Subcutaneous abdominal adipose tissue (tissue), 5 donors: ENCODE results near the gene RIN3.

Experiments
- H3K27ac ChIP-seq: one replicate; pipeline ENCODE4 v1.7.0; 2013; ENCODE audit warnings: low read depth, mild to moderate bottlenecking, inconsistent platforms, low read length, moderate library complexity
- H3K27me3 ChIP-seq, 5 donors: one replicate each; pipeline ENCODE4 v1.7.0; 2013; ENCODE audit warnings: low read length in 5 of 5, inconsistent platforms in 1 of 5; ENCODE audit not compliant: control insufficient read depth in 5 of 5, insufficient read depth in 4 of 5
- H3K36me3 ChIP-seq, 5 donors: one replicate each; pipeline ENCODE4 v1.7.0; 2013; ENCODE audit warnings: low read length in 5 of 5; ENCODE audit not compliant: control insufficient read depth in 5 of 5, insufficient read depth in 5 of 5
- H3K4me1 ChIP-seq, 5 donors: one replicate each; pipeline ENCODE4 v1.7.0; 2013; ENCODE audit warnings: low read length in 5 of 5, mild to moderate bottlenecking in 3 of 5, moderate library complexity in 1 of 5; ENCODE audit not compliant: control insufficient read depth in 5 of 5, insufficient read depth in 5 of 5
- H3K4me3 ChIP-seq, 5 donors: one replicate each; pipeline ENCODE4 v1.7.0; 2013; ENCODE audit warnings: low read length in 5 of 5, low read depth in 1 of 5
- H3K9ac ChIP-seq, 5 donors: one replicate each; pipeline ENCODE4 v1.7.0; 2013; ENCODE audit warnings: low read length in 5 of 5, mild to moderate bottlenecking in 4 of 5, moderate library complexity in 3 of 5
- H3K9me3 ChIP-seq, 5 donors: one replicate each; pipeline ENCODE4 v1.7.0; 2013; ENCODE audit warnings: low read length in 5 of 5; ENCODE audit not compliant: control insufficient read depth in 5 of 5
- donor health status: healthy.
- donor health status: healthy.
- donor health status: healthy.
- donor health status: healthy.
- donor health status: healthy.

Gene RIN3

DNA sequence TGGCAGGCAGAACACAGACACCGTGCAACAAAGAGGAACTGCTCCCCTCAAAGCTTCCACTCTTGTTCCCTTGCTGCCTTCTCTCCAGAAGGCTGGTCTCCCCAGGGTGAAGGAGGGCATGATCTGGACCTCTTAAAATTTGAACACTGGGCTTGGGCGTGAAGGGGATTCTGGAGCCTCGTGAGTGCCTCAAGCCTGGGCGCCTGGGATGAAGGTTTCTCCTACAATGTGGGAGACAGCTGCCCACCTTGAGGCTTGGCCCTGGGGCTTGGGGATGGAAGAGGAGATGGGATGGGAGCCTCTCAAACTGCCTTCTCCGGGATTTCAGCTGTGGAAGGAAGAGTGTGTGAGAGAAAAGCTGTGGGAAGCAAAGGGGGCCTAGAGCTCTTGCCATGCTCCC, 7.8 kb upstream of the RIN3 start:
- Histone ChIP-seq H3K9ac (no peak overlapping the region), H3K27ac (no peak overlapping the region), H3K4me3 (no peak overlapping the region), H3K4me1 (peaks cover 3 to 17% (median 13%) of the 10 kb centered on the region in 5 donors), H3K36me3 (no peaks in the 10 kb centered on the region), H3K27me3 (no peaks in the 10 kb centered on the region), H3K9me3 (no peaks in the 10 kb centered on the region)

DNA sequence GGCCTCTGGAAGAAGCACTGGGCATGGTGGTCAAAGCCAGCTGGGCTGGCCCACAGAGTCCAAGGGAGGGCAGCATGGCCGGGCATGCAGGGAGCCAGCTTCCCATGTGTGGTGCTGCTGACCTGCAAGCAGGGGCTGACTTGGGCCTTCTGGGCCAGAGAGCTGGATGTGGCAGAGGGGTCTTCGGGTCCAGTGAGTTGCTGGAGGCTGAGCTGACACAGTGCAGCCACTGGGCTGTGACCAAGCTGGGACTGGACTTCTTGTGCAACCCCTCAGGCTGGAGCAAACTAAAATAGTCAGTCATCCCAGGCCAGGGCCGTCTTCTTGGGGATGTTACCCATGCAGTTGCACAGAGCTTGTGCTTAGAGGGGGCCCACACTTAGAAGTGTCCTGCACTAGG, 7.3 kb upstream of the RIN3 start:
- peaks cover 3 to 18% (median 17%) of the 10 kb centered on the region in 5 donors for H3K4me1 ChIP-seq
- H3K27ac ChIP-seq, result no peak overlapping the region
- H3K36me3 ChIP-seq, result no peaks in the 10 kb centered on the region
- H3K9me3 ChIP-seq, result no peaks in the 10 kb centered on the region
- no peaks in the 10 kb centered on the region for H3K27me3 ChIP-seq
- H3K9ac ChIP-seq, result no peak overlapping the region
- no peak overlapping the region for H3K4me3 ChIP-seq

DNA sequence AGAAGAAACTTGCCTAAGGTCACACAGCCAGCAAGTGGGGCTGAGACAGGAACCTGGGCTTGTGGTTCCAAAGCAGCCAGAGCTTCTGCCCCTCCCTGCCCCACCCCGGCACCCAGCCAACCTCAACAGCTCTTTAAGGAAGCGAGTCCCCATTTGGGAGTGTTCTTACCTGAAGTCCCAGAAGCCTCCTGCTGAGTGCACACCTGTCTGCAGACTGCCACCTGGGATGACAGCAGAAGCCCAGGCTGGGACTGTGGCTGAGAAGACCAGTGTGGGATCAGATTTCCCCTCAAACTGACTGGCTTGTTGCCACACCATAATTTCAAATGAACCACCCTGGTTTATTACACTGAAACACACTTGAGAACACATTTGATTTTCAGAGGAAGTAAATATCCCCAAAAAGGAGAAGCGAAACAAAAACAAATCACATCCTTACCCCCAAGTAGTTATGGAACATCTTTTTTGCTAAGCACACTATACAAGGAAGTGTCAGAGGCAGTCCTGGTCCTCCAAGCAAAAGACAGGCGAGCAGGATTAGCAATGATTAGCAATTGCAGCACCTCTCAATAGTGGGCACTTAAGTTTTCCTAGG, 6.3 kb upstream of the RIN3 start:
- Histone ChIP-seq H3K4me3 (no peak overlapping the region), H3K9me3 (no peaks in the 10 kb centered on the region), H3K27ac (no peak overlapping the region), H3K9ac (no peak overlapping the region), H3K36me3 (no peaks in the 10 kb centered on the region), H3K4me1 (peaks cover 3 to 26% (median 17%) of the 10 kb centered on the region in 5 donors), H3K27me3 (no peaks in the 10 kb centered on the region)

DNA sequence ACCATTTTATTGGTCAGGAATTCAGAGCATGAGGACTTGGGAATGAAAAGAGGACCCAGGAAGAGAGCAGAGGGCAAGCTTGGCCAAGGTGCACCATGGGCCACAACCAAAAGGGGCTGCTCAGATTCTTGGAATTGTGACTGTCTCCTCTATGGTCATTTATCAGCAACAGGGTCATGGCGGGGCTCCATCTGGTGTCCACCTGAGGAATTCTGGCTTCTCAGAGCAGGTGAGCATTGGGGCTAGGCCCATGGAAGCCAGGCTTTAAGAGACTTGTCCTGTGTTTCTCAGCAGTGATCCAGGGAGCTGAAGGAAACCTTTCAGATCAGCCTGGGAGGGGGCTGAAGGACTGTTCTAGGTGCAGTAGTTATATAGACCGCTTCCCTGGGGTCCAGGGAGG, 2.6 kb upstream of the RIN3 start:
- H3K27ac ChIP-seq, result peak overlapping the region; percentile 47
- no peak overlapping the region for H3K4me3 ChIP-seq
- no peaks in the 10 kb centered on the region for H3K9me3 ChIP-seq
- H3K4me1 ChIP-seq, result peaks cover 0 to 52% (median 38%) of the 10 kb centered on the region in 5 donors
- no peak overlapping the region for H3K9ac ChIP-seq
- no peaks in the 10 kb centered on the region for H3K36me3 ChIP-seq
- H3K27me3 ChIP-seq, result peaks cover 0 to 11% (median 2%) of the 10 kb centered on the region in 5 donors

DNA sequence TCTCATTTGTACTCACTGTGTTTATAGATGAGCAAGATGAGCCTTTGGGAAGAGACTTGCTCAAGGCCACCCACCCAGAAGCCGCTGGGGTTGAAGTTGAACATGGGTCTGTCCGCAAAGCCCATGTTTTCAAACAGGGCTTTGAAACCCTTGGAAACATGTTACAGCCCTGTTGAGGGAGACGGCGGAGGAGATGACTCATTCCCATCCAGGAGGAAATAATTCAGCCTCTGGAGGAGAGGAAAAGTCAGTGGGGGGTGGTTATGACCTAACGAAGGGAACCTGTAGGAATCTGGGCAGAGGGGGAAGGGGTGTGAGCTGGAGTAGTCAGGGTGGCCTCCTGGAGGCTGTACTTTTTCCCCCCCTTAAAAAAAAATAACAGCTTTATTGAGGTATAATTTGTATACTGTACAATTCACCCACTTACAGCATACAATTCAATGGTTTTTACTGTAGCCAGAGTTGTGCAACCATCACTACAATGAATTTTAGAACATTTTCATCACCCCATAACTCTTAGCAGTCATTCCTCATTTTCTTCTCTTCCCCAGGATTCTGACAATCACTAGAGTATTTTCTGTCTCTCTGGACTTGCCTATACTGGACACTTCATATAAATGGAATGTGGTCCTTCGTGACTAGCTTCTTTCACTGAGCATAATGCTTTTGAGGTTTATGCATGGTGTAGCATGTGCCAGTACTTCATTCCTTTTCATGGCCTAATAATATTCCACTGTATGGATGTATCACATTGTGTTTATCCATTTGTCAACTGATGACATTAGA, 1.9 kb upstream of the RIN3 start:
- Histone ChIP-seq H3K27ac (peak overlapping the region; percentile 47), H3K9ac (no peak overlapping the region), H3K27me3 (peaks cover 0 to 11% (median 2%) of the 10 kb centered on the region in 5 donors), H3K9me3 (no peaks in the 10 kb centered on the region), H3K4me3 (no peak overlapping the region), H3K4me1 (peaks cover 0 to 58% (median 40%) of the 10 kb centered on the region in 5 donors), H3K36me3 (no peaks in the 10 kb centered on the region)

DNA sequence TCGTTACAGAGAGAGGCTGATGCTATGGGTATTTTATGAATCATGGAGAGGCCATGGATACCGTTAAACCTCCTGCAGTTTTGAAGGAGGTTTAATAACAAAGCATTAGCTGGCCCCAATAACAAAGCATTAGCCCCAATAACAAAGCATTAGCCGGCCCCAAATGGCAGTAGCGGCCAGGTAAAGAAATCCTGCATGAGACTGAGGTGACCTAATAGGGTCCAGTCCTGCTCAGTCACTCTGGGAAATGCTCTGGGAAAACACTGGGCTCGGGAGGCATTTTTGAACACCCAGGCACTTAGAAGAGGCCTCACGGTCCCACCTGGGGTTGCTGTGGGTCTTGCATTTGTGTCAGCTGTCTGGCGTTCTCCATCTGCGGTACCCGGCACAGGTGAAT, 776 bp upstream of the RIN3 start:
- H3K27me3 ChIP-seq, result peaks cover 0 to 14% (median 2%) of the 10 kb centered on the region in 5 donors
- H3K4me3 ChIP-seq, result peak overlapping the region; percentile 64 to 87 (median 80)
- peak overlapping the region; percentile 62 for H3K27ac ChIP-seq
- peaks cover 0 to 52% (median 36%) of the 10 kb centered on the region in 5 donors for H3K4me1 ChIP-seq
- peak overlapping the region in 4 of 5 donors; percentile 26 to 79 (median 66) for H3K9ac ChIP-seq
- H3K9me3 ChIP-seq, result no peaks in the 10 kb centered on the region
- no peaks in the 10 kb centered on the region for H3K36me3 ChIP-seq

DNA sequence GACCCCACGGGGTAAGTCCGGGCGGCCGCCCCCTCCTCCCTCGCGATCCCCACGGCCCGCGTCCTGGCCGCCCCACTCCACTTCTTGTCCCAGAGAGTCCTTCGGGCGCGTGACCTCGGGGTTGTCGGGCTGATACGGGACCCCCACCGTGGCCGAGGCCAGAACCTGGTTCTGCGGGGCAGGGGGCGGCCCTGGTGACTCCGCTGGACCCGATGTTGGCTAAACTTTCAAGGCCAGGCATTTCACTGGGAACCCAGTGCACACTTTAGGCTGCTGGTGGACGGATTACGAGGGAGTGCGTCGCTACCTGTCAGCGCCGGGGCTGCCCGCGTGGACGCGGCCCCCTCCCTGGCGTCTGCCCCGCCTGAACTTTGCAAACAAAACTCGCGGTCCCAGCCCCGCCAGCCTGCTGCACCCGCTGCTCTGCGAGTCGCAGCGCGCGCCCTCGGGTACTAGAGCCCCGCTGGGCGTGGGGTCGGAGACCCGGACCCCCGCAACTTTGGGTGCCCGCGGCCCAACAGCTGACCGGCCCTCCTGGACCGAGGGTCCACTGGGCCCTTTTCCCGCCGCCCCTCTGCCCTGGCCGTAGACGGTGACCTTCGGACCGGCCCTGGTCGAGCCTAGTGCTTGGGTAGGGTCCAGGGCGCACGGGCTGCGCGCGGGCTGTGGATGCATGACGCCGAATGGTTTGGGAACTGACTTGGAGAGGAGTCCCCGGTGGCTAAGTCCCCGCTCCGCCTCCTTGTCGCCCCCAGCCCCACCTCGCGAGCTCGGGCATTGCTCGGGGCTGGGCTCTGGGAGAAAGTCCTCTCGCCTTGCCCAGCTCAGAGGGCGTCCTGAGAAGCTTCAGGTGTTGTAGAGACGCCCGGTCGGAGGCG, 624 bp downstream of the RIN3 start:
- Histone ChIP-seq H3K27me3 (peaks cover 0 to 14% (median 2%) of the 10 kb centered on the region in 5 donors), H3K4me1 (peaks cover 0 to 56% (median 36%) of the 10 kb centered on the region in 5 donors), H3K27ac (peak overlapping the region; percentile 69)

DNA sequence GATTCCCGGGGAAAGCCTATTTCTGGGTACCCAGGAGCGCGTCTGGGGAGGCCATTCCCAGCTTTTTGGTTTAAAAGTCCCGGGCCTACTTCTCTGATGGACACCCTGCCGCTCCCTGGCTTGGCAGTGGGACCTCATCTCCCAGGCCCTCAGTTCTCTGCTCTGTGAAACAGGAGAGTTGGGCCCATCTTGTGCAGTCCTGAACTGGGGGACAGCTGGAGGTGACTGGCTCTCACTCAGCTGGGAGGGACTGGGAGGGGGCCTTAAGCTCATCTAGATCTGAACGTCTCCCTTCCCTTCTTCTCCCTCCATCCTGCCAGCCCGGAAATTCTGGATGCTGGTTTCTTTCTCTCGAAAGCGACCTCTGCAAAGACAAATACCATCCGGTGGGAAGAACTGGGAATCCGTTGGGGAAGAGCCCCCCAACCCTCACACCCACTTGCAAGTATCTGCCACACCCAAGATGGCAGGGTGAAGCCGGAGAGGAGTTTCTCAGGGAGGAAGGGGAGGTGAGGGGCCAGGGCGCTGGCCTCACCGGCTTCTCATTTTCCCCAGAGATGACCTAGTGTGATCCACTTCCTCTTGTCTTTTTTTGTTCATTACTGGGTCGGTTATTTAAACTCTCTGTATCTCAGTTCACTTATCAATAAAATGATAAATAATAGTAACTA, 1.4 kb downstream of the RIN3 start:
- H3K9ac ChIP-seq, result peak overlapping the region in 4 of 5 donors; percentile 16 to 90 (median 78)
- H3K4me1 ChIP-seq, result peaks cover 0 to 56% (median 36%) of the 10 kb centered on the region in 5 donors
- no peaks in the 10 kb centered on the region for H3K36me3 ChIP-seq
- H3K4me3 ChIP-seq, result peak overlapping the region; percentile 62 to 87 (median 80)
- H3K27me3 ChIP-seq, result peaks cover 0 to 14% (median 2%) of the 10 kb centered on the region in 5 donors
- H3K9me3 ChIP-seq, result no peaks in the 10 kb centered on the region
- peak overlapping the region; percentile 69 for H3K27ac ChIP-seq

More for the DNA sequence above, 624 bp downstream of the RIN3 start:
- Histone ChIP-seq H3K9me3 (no peaks in the 10 kb centered on the region), H3K4me3 (peak overlapping the region; percentile 62 to 87 (median 80)), H3K9ac (peak overlapping the region; percentile 26 to 90 (median 76)), H3K36me3 (no peaks in the 10 kb centered on the region)

DNA sequence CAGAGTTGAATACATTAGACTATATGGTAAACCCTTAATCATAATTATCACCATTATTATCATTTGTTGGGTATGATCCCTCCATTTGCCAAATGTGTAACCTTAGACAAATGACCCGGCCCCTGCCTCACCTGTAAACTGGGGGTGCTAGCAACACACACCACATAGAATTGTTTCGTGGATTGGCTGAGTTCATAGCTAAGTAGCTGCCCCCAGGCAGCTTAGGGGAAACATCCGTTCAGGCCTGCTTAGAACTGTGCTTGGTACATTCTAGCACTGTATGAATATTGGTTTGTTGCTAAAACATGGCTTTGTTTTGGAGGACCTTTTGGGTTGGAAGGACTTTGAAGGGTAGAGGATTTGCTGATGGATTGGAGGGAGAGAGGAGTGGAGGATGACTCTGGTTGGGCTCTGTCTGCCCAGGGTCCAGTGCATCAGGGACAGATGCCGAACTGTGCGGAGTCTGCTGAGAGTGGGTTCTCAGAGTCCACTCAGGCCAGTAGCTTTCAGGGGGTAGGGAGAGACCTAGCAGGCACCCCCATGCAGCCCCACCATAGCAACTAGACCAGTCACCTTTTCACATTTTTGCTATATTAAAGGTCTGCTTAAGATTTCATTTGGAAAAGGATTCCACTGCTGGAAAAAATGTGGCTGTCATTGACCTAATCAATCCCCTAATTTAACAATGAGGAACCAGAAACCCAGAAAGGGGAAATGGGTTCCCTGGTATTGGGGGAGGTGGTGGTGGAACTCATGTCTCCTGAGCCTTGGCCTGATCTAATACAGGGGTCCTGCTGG, 2.2 kb downstream of the RIN3 start:
- Histone ChIP-seq H3K27ac (peak overlapping the region; percentile 69), H3K36me3 (no peaks in the 10 kb centered on the region), H3K4me1 (peaks cover 0 to 56% (median 36%) of the 10 kb centered on the region in 5 donors), H3K9ac (peak overlapping the region in 2 of 5 donors; percentile 76 to 90), H3K9me3 (no peaks in the 10 kb centered on the region), H3K27me3 (peaks cover 0 to 14% (median 2%) of the 10 kb centered on the region in 5 donors), H3K4me3 (peak overlapping the region in 2 of 5 donors; percentile 80 to 85)
